Memory B cell (primary cell): Measurements from ENCODE around the gene RAB11A.
A peak's percentile ranks its signal among the peaks of the same experiment; 100 is the strongest.

Experiments
- ATAC-seq: fragments of 150-1000 bp; cut with Tn5 transposase; 2 replicates; pipeline ENCODE4 v1.10.0; 2021; ENCODE audit warnings: low read depth, mild to moderate bottlenecking, moderate library complexity
- DNase-seq, 2 donors: peaks; one replicate each; pipeline ENCODE4 v3.0.0; 2022; ENCODE audit warnings: low spot score in 2 of 2
- H3K27ac Mint-ChIP-seq: one replicate; pipeline ENCODE4 v1.8.0; 2022; ENCODE audit warnings: mild to moderate bottlenecking, moderate library complexity, mixed read lengths
- H3K27me3 Mint-ChIP-seq: one replicate; pipeline ENCODE4 v1.8.0; 2022; ENCODE audit warnings: mixed read lengths
- H3K36me3 Mint-ChIP-seq: one replicate; pipeline ENCODE4 v1.8.0; 2022; ENCODE audit warnings: mild to moderate bottlenecking, mixed read lengths
- H3K4me1 Mint-ChIP-seq: one replicate; pipeline ENCODE4 v1.8.0; 2022; ENCODE audit warnings: mixed read lengths
- H3K4me3 Mint-ChIP-seq: one replicate; pipeline ENCODE4 v1.8.0; 2022; ENCODE audit warnings: mild to moderate bottlenecking, moderate library complexity, mixed read lengths
- H3K9me3 Mint-ChIP-seq: one replicate; pipeline ENCODE4 v1.8.0; 2022; ENCODE audit warnings: mixed read lengths

RAB11A gene

GRCh38 chr15:65885668-65886218, 16.5 kb downstream of the RAB11A start:
- Mint-ChIP-seq H3K4me1 (peaks cover 28% of the 10 kb centered on the region), H3K4me3 (no peak overlapping the region), H3K27me3 (no peaks in the 10 kb centered on the region), H3K36me3 (peaks cover 30% of the 10 kb centered on the region), H3K9me3 (no peaks in the 10 kb centered on the region), H3K27ac (peak overlapping the region; percentile 72)
- no peak for ATAC-seq
- no peak for DNase-seq

- no peak overlapping the region for H3K4me3 Mint-ChIP-seq
- H3K36me3 Mint-ChIP-seq: peaks cover 28% of the 10 kb centered on the region
- no peaks in the 10 kb centered on the region for H3K27me3 Mint-ChIP-seq
- no peak overlapping the region for H3K27ac Mint-ChIP-seq
- no peak for DNase-seq
- H3K9me3 Mint-ChIP-seq: no peaks in the 10 kb centered on the region
- ATAC-seq: no peak
- H3K4me1 Mint-ChIP-seq: peaks cover 19% of the 10 kb centered on the region
Measured at GRCh38 chr15:65887565-65887964, 18.3 kb downstream of the RAB11A start.

- peaks cover 26% of the 10 kb centered on the region for H3K36me3 Mint-ChIP-seq
- no peaks in the 10 kb centered on the region for H3K27me3 Mint-ChIP-seq
- H3K27ac Mint-ChIP-seq: no peak overlapping the region
- no peak overlapping the region for H3K4me3 Mint-ChIP-seq
- H3K9me3 Mint-ChIP-seq: no peaks in the 10 kb centered on the region
- no peak for ATAC-seq
- H3K4me1 Mint-ChIP-seq: peaks cover 11% of the 10 kb centered on the region
- DNase-seq: no peak
Measured at GRCh38 chr15:65888981-65889380, 19.7 kb downstream of the RAB11A start.

GRCh38 chr15:65893060-65893459, 23.8 kb downstream of the RAB11A start:
- H3K36me3 Mint-ChIP-seq: peaks cover 25% of the 10 kb centered on the region
- DNase-seq (no peak), ATAC-seq (no peak)
- no peak overlapping the region for H3K4me3 Mint-ChIP-seq
- no peaks in the 10 kb centered on the region for H3K27me3 Mint-ChIP-seq
- H3K27ac Mint-ChIP-seq: no peak overlapping the region
- H3K9me3 Mint-ChIP-seq: no peaks in the 10 kb centered on the region
- H3K4me1 Mint-ChIP-seq: peaks cover 5% of the 10 kb centered on the region

- DNase-seq: no peak
- peaks cover 18% of the 10 kb centered on the region for H3K36me3 Mint-ChIP-seq
- no peak overlapping the region for H3K27ac Mint-ChIP-seq
- peaks cover 6% of the 10 kb centered on the region for H3K4me1 Mint-ChIP-seq
- ATAC-seq: no peak
- H3K4me3 Mint-ChIP-seq: no peak overlapping the region
- H3K27me3 Mint-ChIP-seq: no peaks in the 10 kb centered on the region
- no peaks in the 10 kb centered on the region for H3K9me3 Mint-ChIP-seq
Measured at GRCh38 chr15:65896236-65896635, 26.9 kb downstream of the RAB11A start.

- H3K4me3 Mint-ChIP-seq: no peak overlapping the region
- ATAC-seq: no peak
- no peaks in the 10 kb centered on the region for H3K27me3 Mint-ChIP-seq
- no peaks in the 10 kb centered on the region for H3K9me3 Mint-ChIP-seq
- peaks cover 25% of the 10 kb centered on the region for H3K4me1 Mint-ChIP-seq
- no peak overlapping the region for H3K27ac Mint-ChIP-seq
- peaks cover 11% of the 10 kb centered on the region for H3K36me3 Mint-ChIP-seq
- no peak for DNase-seq
Measured at GRCh38 chr15:65900488-65900887, 31.2 kb downstream of the RAB11A start.

GRCh38 chr15:65901336-65901735, 32.0 kb downstream of the RAB11A start:
- Mint-ChIP-seq H3K27ac (no peak overlapping the region), H3K4me1 (peaks cover 25% of the 10 kb centered on the region), H3K4me3 (no peak overlapping the region), H3K27me3 (no peaks in the 10 kb centered on the region), H3K9me3 (no peaks in the 10 kb centered on the region), H3K36me3 (peaks cover 6% of the 10 kb centered on the region)
- DNase-seq (no peak), ATAC-seq (no peak)

- H3K9me3 Mint-ChIP-seq: no peaks in the 10 kb centered on the region
- peaks cover 25% of the 10 kb centered on the region for H3K4me1 Mint-ChIP-seq
- H3K36me3 Mint-ChIP-seq: peaks cover 5% of the 10 kb centered on the region
- H3K27me3 Mint-ChIP-seq: no peaks in the 10 kb centered on the region
- ATAC-seq (no peak), DNase-seq (no peak)
- H3K4me3 Mint-ChIP-seq: peak overlapping the region; percentile 49
- peak overlapping the region; percentile 82 for H3K27ac Mint-ChIP-seq
Measured at GRCh38 chr15:65901836-65902235, 32.5 kb downstream of the RAB11A start.

GRCh38 chr15:65902373-65902772, 33.1 kb downstream of the RAB11A start:
- DNase-seq (peak in 1 of 2 donors; percentile 62), ATAC-seq (peak; percentile 100)
- peak overlapping the region; percentile 49 for H3K4me3 Mint-ChIP-seq
- no peaks in the 10 kb centered on the region for H3K27me3 Mint-ChIP-seq
- peaks cover 7% of the 10 kb centered on the region for H3K36me3 Mint-ChIP-seq
- peaks cover 25% of the 10 kb centered on the region for H3K4me1 Mint-ChIP-seq
- no peaks in the 10 kb centered on the region for H3K9me3 Mint-ChIP-seq
- peak overlapping the region; percentile 82 for H3K27ac Mint-ChIP-seq

- Mint-ChIP-seq H3K27ac (peak overlapping the region; percentile 82), H3K36me3 (peaks cover 2% of the 10 kb centered on the region), H3K27me3 (no peaks in the 10 kb centered on the region), H3K9me3 (no peaks in the 10 kb centered on the region), H3K4me3 (no peak overlapping the region), H3K4me1 (peaks cover 22% of the 10 kb centered on the region)
- DNase-seq (no peak), ATAC-seq (no peak)
Measured at GRCh38 chr15:65903296-65904073, 34.2 kb downstream of the RAB11A start.

GRCh38 chr15:65904301-65904700, 35.0 kb downstream of the RAB11A start:
- Mint-ChIP-seq H3K4me3 (no peak overlapping the region), H3K4me1 (peaks cover 22% of the 10 kb centered on the region), H3K36me3 (peaks cover 4% of the 10 kb centered on the region), H3K27me3 (no peaks in the 10 kb centered on the region), H3K9me3 (no peaks in the 10 kb centered on the region), H3K27ac (no peak overlapping the region)
- ATAC-seq (no peak), DNase-seq (no peak)

- no peak overlapping the region for H3K27ac Mint-ChIP-seq
- H3K4me1 Mint-ChIP-seq: peaks cover 20% of the 10 kb centered on the region
- ATAC-seq (no peak), DNase-seq (no peak)
- no peaks in the 10 kb centered on the region for H3K27me3 Mint-ChIP-seq
- H3K36me3 Mint-ChIP-seq: peaks cover 11% of the 10 kb centered on the region
- H3K9me3 Mint-ChIP-seq: no peaks in the 10 kb centered on the region
- no peak overlapping the region for H3K4me3 Mint-ChIP-seq
Measured at GRCh38 chr15:65906396-65906795, 37.1 kb downstream of the RAB11A start.

GRCh38 chr15:65907661-65908060, 38.4 kb downstream of the RAB11A start:
- Mint-ChIP-seq H3K9me3 (no peaks in the 10 kb centered on the region), H3K27ac (no peak overlapping the region), H3K36me3 (peaks cover 11% of the 10 kb centered on the region), H3K4me3 (no peak overlapping the region), H3K4me1 (peaks cover 12% of the 10 kb centered on the region), H3K27me3 (no peaks in the 10 kb centered on the region)
- ATAC-seq: no peak
- DNase-seq: no peak

GRCh38 chr15:65908876-65909275, 39.6 kb downstream of the RAB11A start:
- no peak for ATAC-seq
- Mint-ChIP-seq H3K36me3 (peaks cover 11% of the 10 kb centered on the region), H3K4me1 (peaks cover 1% of the 10 kb centered on the region), H3K27me3 (no peaks in the 10 kb centered on the region), H3K9me3 (no peaks in the 10 kb centered on the region), H3K4me3 (no peak overlapping the region), H3K27ac (peak overlapping the region; percentile 7)
- DNase-seq: no peak

GRCh38 chr15:65909831-65910230, 40.5 kb downstream of the RAB11A start:
- no peak for DNase-seq
- H3K4me1 Mint-ChIP-seq: peaks cover 5% of the 10 kb centered on the region

More at GRCh38 chr15:65909831-65910230, 40.5 kb downstream of the RAB11A start:
- H3K27ac Mint-ChIP-seq: no peak overlapping the region
- ATAC-seq: no peak
- no peaks in the 10 kb centered on the region for H3K27me3 Mint-ChIP-seq
- H3K4me3 Mint-ChIP-seq: no peak overlapping the region
- no peaks in the 10 kb centered on the region for H3K9me3 Mint-ChIP-seq
- H3K36me3 Mint-ChIP-seq: peaks cover 11% of the 10 kb centered on the region
